ENCODE measurements around the gene CREBRF. TPM values are rescaled to one million over a fixed set of nuclear protein-coding genes. Genes with fewer than 3 reads are reported as not detected.

The CREBRF gene
- polyA plus RNA-seq, 2 of the 4 experiments (the other 2 are of a cell fraction), result 1.8 to 7.2 TPM

- TF ChIP-seq MAX (IDR thresholded peaks at IDR 0.05) (peak; percentile 10; the same call in 1 of the 2 replicates), RCOR1 (IDR thresholded peaks at IDR 0.05; ENCODE audit: low read depth, low read length) (no peak), TFCP2L1 (CRISPR knock-in tag; IDR thresholded peaks at IDR 0.05) (no peak), SREBF2 (IDR thresholded peaks at IDR 0.05) (no peak), POLR2AphosphoS2 (conservative IDR thresholded peaks at IDR 0.05; ENCODE audit: low read length) (no peak), ELK1 (IDR thresholded peaks at IDR 0.05; ENCODE audit: low read depth, low read length) (no peak), CHD4 (IDR thresholded peaks at IDR 0.05; ENCODE audit: borderline replicate concordance) (no peak), ATOH8 (CRISPR knock-in tag; IDR thresholded peaks at IDR 0.05; ENCODE audit: low read depth) (no peak), HOXB5 (CRISPR knock-in tag; IDR thresholded peaks at IDR 0.05) (no peak), NFE2L2 (conservative IDR thresholded peaks at IDR 0.05; ENCODE audit: low read length) (no peak), EP300 (IDR thresholded peaks at IDR 0.05) (no peak), KDM5A (IDR thresholded peaks at IDR 0.05) (no peak), KDM1A (IDR thresholded peaks at IDR 0.05; ENCODE audit: low read depth) (no peak), CEBPB (IDR thresholded peaks at IDR 0.05) (no peak), REST (IDR thresholded peaks at IDR 0.05) (no peak), FOSB (CRISPR knock-in tag; IDR thresholded peaks at IDR 0.05) (no peak), ZFP36 (IDR thresholded peaks at IDR 0.05; ENCODE audit: borderline replicate concordance, partially characterized antibody) (no peak), CBX8 (IDR thresholded peaks at IDR 0.05) (no peak), MYC (IDR thresholded peaks at IDR 0.05; ENCODE audit: borderline replicate concordance, low read length) (no peak), FOXS1 (CRISPR knock-in tag; IDR thresholded peaks at IDR 0.05) (no peak), MAFK (IDR thresholded peaks at IDR 0.05; ENCODE audit: partially characterized antibody) (no peak), RARB (CRISPR knock-in tag; IDR thresholded peaks at IDR 0.05) (no peak), FOSL2 (IDR thresholded peaks at IDR 0.05) (no peak), FOSL2 (CRISPR knock-in tag; IDR thresholded peaks at IDR 0.05) (no peak)
These were observed 1.1 kb downstream of the CREBRF start (continued) for GRCh38 chr5:173057062-173057924.

- Histone ChIP-seq H3K9me3 (no peaks in the 10 kb centered on the region), H3K27ac (no peak overlapping the region), H3K4me3 (no peak overlapping the region), H3K4me2 (no peak overlapping the region), H3K4me1 (0 out of 3 replicates have a peak, but pooled peaks cover 5% of the 10 kb centered on the region)
- POLR2A ChIA-PET, result no interaction called here
- WGBS (ENCODE audit: missing lambda C conversion rate), result 72% methylated on average over 4 of the region's 4 CpGs
- no peak for DNase-seq (ENCODE audit: low read depth in 1 of 2, low spot score in 1 of 2)
- no peak for ATAC-seq
- FAIRE-seq, result peak; percentile 28
- TF ChIP-seq FOXS1 (CRISPR knock-in tag; IDR thresholded peaks at IDR 0.05) (no peak), BCL3 (IDR thresholded peaks at IDR 0.05) (no peak), TP53 (CRISPR knock-in tag; IDR thresholded peaks at IDR 0.05) (no peak), PHF8 (IDR thresholded peaks at IDR 0.05; ENCODE audit: borderline replicate concordance, low read depth) (no peak), EHMT2 (IDR thresholded peaks at IDR 0.05; ENCODE audit: low read depth) (no peak), SMC3 (IDR thresholded peaks at IDR 0.05) (no peak), MAZ (IDR thresholded peaks at IDR 0.05; ENCODE audit: borderline replicate concordance, low read depth, low read length) (no peak)
- CTCF ChIA-PET, result no interaction called here
These were observed 6.0 kb downstream of the CREBRF start for GRCh38 chr5:173062141-173062540.
